HG02763 (cell line): ENCODE data around the gene TM4SF18.

ENCODE experiments used
- ATAC-seq: cut with Tn5 transposase; IDR thresholded peaks from one replicate; pipeline ENCODE4 v1.9.1; 2021; ENCODE audit warnings: mild to moderate bottlenecking, moderate library complexity; ENCODE audit not compliant: unreplicated experiment

The TM4SF18 gene

GRCh38 chr3:149331396-149331795, 2.0 kb downstream of the TM4SF18 start:
- no peak for ATAC-seq

DNA sequence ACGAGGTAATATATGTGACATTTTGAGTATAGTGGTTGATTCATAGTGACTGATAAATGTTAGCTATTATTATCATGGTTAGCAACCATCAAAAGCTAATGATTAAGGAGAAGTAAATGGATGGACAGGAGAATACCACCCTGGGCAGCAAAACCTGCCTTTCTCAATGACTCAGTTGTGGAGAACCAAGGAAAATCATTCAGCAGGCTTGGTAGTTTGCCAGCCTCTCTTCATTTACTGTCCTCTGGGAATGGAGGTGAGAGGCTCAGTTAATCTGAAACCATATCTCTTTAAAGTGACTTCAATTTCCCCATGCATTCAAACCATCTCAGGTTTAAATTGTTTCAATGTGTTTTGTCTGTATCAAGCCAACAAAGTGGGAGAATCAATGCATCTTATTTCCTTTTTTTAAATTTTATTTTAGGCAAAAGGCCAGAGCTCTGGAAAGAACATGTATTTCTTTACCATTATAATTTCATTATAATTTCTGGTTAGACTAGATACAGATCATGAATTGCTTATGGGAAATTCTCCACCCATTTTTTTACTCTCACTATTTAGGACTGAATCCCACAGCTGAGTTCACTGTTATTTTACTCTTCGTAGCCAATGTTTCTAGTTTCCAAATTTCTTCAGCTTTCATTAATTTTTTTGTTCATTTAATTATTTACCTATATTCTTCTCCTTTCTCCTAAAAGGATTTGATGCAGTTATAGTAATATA, 2.7 kb downstream of the TM4SF18 start:
- no peak for ATAC-seq

DNA sequence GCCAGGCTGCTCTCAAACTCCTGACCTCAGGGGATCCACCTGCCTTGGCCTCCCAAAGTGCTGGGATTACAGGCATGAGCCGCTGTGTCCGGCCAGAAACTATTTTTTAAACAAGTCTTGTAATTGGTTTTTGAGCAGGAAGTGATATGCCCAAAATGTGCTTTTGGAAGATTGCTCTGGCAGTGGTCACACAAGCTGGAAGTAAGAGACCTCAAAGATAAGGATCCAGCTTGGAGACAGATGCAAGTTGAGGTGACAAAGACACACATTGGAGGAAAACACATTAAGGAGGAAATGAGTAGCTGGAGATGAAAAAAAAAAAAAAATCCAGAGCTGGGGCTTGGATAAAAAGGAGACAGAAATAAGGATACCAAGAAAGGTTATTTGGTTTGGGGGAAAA, 6.3 kb downstream of the TM4SF18 start:
- no peak for ATAC-seq

DNA sequence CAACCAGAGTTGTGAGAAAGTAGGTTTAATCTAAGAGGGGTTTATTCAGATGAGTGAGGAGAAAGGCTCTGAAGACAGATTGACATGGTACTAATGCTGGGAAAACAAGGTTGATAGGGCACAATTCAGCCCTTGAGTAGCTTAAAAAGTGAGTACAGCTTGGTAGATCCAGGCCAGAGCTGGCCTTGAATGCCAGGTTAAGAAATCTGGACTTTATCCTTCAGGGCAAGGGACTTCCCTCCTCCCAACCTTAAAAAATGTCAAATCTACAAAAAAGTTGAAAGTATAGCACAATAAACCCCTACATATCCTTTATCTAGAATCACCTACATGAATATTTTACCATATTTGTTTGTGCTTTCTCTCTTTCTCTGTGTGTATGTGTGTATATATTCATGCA, 7.9 kb downstream of the TM4SF18 start:
- no peak for ATAC-seq

DNA sequence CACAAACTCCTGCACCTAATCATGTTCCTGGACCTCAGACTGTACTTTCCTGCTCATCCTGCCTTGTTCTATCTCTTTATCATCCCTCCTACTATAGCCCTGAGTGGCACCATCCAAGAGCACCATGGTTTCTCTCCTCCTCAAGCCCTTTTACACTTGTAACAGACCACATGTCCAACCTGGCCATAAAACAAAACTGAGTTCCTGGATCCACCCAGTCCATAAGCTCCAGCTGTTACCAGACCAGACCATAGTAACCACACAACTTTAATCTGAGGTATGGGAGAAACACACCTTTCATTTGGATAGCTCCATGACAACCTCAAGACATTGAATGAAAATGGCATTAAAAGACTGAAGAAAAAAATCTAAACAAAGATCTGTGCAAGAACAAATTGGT, 9.1 kb downstream of the TM4SF18 start:
- ATAC-seq: no peak

DNA sequence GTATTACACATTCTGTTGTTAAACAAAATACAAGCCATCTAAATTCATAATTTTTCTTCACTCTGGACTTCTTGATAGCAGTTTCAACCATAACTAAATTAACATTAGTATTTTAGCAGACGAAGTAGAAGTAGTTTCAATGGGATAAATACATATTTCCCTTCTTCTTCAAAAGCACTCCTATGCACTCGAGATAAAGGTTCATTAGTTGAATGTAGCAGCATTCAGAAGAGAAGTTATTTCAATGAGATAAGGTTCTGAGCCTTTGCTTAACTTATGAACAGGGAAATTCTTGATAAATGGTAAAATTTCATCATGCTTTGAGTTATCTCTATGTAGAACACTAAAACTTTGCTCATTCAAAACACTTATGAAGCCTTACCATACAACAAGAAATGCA, 11.8 kb downstream of the TM4SF18 start:
- no peak for ATAC-seq

- no peak for ATAC-seq
Measured at GRCh38 chr3:149321136-149321535, 12.3 kb downstream of the TM4SF18 start.

GRCh38 chr3:149319750-149320149, 13.7 kb downstream of the TM4SF18 start:
- ATAC-seq: no peak

DNA sequence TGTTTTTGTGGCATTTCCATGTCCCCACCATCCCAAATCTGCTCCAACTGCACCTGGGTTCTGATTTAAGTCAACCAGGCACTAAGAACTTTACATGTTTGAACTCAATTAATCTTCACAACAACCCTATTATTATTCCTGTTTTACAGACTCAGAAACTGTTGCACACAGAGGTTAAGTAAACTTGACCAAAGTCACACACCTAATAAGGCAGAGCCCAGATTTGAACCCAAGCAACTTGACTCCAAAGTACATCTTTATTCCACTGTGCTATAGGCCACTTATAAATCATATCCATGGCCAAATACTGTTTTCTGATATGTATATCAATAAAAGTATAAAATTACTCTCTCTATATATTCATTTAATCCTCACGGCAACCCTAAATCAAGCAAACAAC, 16.4 kb downstream of the TM4SF18 start:
- no peak for ATAC-seq

DNA sequence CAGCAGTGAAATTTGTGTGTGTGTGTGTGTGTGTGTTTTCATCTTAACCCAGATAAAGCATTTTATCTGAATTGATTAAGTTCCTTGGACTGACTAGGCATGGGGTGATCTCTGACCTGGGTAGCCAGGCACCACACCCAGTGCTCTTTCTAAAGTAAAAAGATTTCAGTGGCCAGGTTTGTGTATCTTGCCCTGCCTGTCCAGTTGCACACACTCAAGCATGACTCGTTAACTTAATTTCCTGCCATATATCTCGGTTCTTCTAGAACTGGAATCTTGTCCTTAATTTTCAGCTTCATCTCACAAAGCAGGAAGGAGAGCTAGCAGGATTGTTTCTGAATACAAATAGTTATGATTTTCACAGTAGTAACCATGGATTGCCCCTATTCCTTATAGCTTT, 17.0 kb downstream of the TM4SF18 start:
- no peak for ATAC-seq

DNA sequence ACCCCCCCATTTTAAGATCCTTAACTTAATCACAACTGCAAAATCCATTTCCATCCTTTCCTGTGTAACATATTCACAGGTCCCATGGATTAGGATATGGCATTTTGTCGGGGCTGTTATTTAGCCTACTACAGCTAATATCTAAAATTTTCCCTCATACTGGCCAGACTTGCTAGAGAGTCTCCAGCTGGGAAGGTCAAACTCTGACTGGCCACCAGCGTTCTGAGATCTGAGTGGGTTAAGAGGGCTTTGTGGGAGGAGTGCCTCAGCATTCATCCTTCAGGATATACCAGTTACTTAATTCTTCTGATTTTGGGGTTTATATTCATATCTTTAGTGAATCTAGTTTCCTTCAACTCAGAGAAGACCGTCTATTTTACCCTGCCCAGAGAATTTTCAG, 17.7 kb downstream of the TM4SF18 start:
- ATAC-seq: no peak

DNA sequence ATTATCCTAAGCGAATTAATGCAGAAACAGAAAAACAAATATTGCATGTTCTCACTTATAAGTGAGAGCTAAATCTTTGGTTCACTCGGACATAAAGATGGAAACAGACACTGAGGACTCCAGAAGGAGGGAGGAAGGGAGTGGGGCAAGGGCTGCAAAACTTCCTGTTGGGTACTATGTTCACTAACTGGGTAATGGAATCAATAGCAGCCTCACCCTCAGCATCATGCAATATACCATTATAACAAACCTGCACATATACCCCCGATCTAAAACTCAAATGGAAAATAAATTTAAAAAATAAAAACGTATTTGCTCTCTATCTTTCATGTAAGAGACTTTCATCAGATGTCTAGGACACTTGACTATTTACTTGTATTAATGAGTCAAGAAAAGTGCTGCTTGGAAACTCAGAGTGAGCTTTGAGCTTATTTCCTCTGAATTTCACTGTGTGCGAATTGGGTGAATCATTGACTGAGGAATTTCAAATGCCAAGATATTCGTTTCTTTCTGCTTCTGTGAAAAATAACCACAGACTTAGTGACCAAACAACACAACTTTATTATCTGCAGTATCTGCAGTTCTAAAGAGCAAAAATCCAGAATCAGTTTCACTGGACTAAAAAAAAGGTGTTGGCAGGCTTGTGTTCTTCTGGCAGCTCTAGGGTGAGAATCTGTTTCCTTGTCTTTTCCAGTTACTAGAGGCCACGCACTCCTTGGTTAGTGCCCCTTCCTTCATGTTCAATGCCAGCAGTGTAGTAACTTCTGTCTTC, 18.4 kb downstream of the TM4SF18 start:
- ATAC-seq: no peak

GRCh38 chr3:149313542-149313941, 19.9 kb downstream of the TM4SF18 start:
- ATAC-seq: no peak

GRCh38 chr3:149310796-149311534, 22.5 kb downstream of the TM4SF18 start:
- ATAC-seq: no peak

- no peak for ATAC-seq
Measured at GRCh38 chr3:149307435-149307783, 26.0 kb downstream of the TM4SF18 start.

GRCh38 chr3:149306751-149307434, 26.5 kb downstream of the TM4SF18 start:
- ATAC-seq: no peak

GRCh38 chr3:149305376-149305775, 28.1 kb downstream of the TM4SF18 start:
- ATAC-seq: no peak

GRCh38 chr3:149299938-149300801, 33.3 kb downstream of the TM4SF18 start:
- no peak for ATAC-seq

DNA sequence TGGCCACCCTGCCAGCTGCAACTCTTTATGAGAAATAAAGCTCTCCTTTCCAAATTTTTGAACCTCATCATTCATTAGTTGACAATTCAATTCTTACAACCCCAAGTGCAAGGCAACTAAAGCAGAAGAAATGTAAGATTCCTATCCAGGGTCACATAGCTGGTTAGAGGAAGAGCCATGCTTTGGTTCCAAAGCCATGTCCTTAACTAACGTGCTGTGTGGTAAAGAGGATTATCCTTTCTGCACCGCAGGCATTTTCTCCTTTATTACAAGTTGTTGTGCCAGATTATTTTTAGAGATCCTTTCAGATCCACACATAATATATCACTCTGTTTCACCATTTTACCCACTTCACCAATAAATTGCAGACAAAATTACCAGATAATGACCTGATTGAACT, 36.5 kb downstream of the TM4SF18 start:
- ATAC-seq: no peak

- no peak for ATAC-seq
Measured at GRCh38 chr3:149292666-149293065, 40.8 kb downstream of the TM4SF18 start.
